Measurements from ENCODE around the gene CLEC4M. TPM values are rescaled to one million over a fixed set of nuclear protein-coding genes. Genes with fewer than 3 reads are reported as not detected.

Gene CLEC4M
- total and polyA plus RNA-seq, 4 donors = 0.26 to 2.5 (median 0.78) TPM

DNA sequence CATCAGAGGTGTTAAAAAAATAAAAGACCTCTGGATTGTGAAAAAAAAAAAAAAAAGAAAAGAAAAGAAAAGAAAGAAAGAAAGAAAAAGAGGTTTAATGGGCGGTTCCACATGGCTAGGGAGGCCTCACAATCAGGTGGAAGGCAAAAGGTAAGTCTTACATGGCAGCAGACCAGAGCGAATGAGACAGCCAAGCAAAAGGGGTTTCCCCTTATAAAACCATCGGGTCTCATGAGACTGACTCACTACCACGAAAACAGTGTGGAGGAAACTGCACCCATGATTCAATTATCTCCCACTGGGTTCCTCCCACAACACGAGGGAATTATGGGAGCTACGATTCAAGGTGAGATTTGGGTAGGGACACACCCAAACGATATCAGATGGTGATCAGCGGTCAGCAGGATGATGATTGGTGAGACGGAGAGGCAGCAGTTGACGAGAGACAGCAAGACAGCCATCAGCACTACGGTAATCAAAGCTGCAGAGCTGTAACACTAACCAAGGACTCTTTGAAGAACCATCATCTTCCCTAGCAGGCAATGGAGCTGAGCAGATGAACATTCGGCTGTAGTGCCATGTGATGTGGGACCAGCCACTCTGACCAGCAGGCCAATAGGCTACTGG, 11.8 kb upstream of the CLEC4M start:
- Histone ChIP-seq H3K4me3 (no peak overlapping the region), H3K27me3 (ENCODE audit: control insufficient read depth in 3 of 3, insufficient read depth in 3 of 3, low read length in 2 of 3) (no peaks in the 10 kb centered on the region), H3K9ac (ENCODE audit: insufficient read depth in 1 of 2, low read length in 2 of 2) (no peak overlapping the region), H3K36me3 (ENCODE audit: control insufficient read depth in 4 of 4, insufficient read depth in 4 of 4, low read length in 4 of 4) (no peaks in the 10 kb centered on the region), H3K27ac (ENCODE audit: low read depth in 1 of 2, low read length in 1 of 2) (no peak overlapping the region), H3K4me1 (ENCODE audit: control insufficient read depth in 5 of 5, insufficient read depth in 5 of 5, low read length in 5 of 5) (no peaks in the 10 kb centered on the region), H3K9me3 (ENCODE audit: control insufficient read depth in 4 of 4, insufficient read depth in 3 of 4, low read length in 3 of 4) (no peaks in the 10 kb centered on the region)
- ATAC-seq (ENCODE audit: insufficient read depth, low FRiP score) (no peak), DNase-seq (no peak)
- 72 to 80% methylated on average over 12 of the region's 12 CpGs for WGBS, 2 donors
- TF ChIP-seq, protein P1, sequence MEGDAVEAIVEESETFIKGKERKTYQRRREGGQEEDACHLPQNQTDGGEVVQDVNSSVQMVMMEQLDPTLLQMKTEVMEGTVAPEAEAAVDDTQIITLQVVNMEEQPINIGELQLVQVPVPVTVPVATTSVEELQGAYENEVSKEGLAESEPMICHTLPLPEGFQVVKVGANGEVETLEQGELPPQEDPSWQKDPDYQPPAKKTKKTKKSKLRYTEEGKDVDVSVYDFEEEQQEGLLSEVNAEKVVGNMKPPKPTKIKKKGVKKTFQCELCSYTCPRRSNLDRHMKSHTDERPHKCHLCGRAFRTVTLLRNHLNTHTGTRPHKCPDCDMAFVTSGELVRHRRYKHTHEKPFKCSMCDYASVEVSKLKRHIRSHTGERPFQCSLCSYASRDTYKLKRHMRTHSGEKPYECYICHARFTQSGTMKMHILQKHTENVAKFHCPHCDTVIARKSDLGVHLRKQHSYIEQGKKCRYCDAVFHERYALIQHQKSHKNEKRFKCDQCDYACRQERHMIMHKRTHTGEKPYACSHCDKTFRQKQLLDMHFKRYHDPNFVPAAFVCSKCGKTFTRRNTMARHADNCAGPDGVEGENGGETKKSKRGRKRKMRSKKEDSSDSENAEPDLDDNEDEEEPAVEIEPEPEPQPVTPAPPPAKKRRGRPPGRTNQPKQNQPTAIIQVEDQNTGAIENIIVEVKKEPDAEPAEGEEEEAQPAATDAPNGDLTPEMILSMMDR (IDR thresholded peaks at IDR 0.05; ENCODE audit: control extremely low read depth, extremely low read depth) = no peak

DNA sequence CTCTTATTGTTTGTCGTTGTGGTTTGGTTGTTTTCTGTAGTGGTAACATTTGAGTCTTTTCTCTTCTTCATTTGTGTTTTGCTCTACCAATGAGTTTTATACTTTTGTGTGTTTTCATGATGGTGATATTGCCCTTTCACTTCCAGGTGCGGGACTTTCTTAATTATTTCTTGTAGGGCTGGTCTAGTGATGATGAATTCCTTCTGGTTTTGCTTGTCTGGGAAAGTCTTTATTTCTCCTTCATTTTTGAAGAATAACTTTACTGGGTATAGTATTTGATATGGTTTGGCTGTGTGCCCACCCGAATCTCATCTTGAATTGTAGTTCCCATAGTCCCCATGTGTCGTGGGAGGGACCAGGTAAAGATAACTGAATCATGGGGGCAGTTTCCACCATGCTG, 6.8 kb upstream of the CLEC4M start:
- Histone ChIP-seq H3K9me3 (ENCODE audit: control insufficient read depth in 4 of 4, insufficient read depth in 3 of 4, low read length in 3 of 4) (peaks cover 0 to 16% (median 10%) of the 10 kb centered on the region in 4 donors), H3K27ac (ENCODE audit: low read depth in 1 of 2, low read length in 1 of 2) (no peak overlapping the region), H3K4me3 (no peak overlapping the region), H3K27me3 (ENCODE audit: control insufficient read depth in 3 of 3, insufficient read depth in 3 of 3, low read length in 2 of 3) (no peaks in the 10 kb centered on the region), H3K36me3 (ENCODE audit: control insufficient read depth in 4 of 4, insufficient read depth in 4 of 4, low read length in 4 of 4) (no peaks in the 10 kb centered on the region), H3K4me1 (ENCODE audit: control insufficient read depth in 5 of 5, insufficient read depth in 5 of 5, low read length in 5 of 5) (no peaks in the 10 kb centered on the region), H3K9ac (ENCODE audit: insufficient read depth in 1 of 2, low read length in 2 of 2) (no peak overlapping the region)
- TF ChIP-seq, protein P1 (IDR thresholded peaks at IDR 0.05; ENCODE audit: control extremely low read depth, extremely low read depth) = no peak
- ATAC-seq (ENCODE audit: insufficient read depth, low FRiP score) (no peak), DNase-seq (no peak)
- 47 to 57% methylated on average over 4 of the region's 4 CpGs for WGBS, 2 donors

DNA sequence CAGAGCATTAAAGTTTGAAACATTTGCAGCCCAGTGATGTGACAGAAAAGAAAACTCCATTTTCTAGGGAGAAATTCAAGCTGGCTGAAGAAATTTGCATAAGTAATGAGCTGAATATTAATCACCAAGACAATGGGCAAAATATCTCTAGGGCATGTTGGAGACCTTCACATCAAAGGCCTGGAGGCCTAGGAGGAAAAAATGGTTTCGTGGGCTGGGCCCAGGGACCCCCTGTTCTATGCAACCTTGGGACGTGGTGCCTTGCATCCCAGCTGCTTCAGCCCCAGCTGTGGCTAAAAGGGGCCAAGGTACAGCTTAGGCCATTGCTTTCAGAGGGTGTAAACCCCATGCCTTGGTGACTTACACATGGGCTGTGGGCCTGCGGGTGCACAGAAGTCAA, 5.7 kb upstream of the CLEC4M start:
- Histone ChIP-seq H3K4me1 (ENCODE audit: control insufficient read depth in 5 of 5, insufficient read depth in 5 of 5, low read length in 5 of 5) (no peaks in the 10 kb centered on the region), H3K27me3 (ENCODE audit: control insufficient read depth in 3 of 3, insufficient read depth in 3 of 3, low read length in 2 of 3) (no peaks in the 10 kb centered on the region), H3K4me3 (no peak overlapping the region), H3K36me3 (ENCODE audit: control insufficient read depth in 4 of 4, insufficient read depth in 4 of 4, low read length in 4 of 4) (no peaks in the 10 kb centered on the region), H3K27ac (ENCODE audit: low read depth in 1 of 2, low read length in 1 of 2) (no peak overlapping the region), H3K9ac (ENCODE audit: insufficient read depth in 1 of 2, low read length in 2 of 2) (no peak overlapping the region), H3K9me3 (ENCODE audit: control insufficient read depth in 4 of 4, insufficient read depth in 3 of 4, low read length in 3 of 4) (peaks cover 0 to 16% (median 10%) of the 10 kb centered on the region in 4 donors)
- ATAC-seq (ENCODE audit: insufficient read depth, low FRiP score) (no peak), DNase-seq (no peak)
- TF ChIP-seq, protein P1 (IDR thresholded peaks at IDR 0.05; ENCODE audit: control extremely low read depth, extremely low read depth) = no peak
- WGBS, 2 donors = 88 to 96% methylated on average over 3 of the region's 3 CpGs

DNA sequence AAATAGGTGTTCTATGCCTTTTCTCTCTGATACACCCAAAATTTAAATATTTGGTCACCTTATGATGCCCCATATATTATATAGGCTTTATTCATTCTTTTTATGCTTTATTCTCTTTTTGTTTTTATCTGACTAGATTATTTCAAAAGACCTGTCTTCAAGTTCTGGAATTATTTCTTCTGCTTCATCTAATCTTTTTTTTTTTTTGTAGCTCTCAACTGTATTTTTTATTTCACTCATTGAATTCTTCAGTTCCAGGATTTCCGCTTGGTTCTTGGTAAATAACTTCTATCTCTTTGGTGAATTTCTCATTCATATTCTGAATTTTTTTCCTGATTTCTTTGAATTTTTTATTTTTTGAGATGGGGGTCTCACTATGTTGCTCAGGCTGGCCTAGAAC, 3.9 kb upstream of the CLEC4M start:
- DNase-seq (no peak), ATAC-seq (ENCODE audit: insufficient read depth, low FRiP score) (no peak)
- Histone ChIP-seq H3K4me1 (ENCODE audit: control insufficient read depth in 5 of 5, insufficient read depth in 5 of 5, low read length in 5 of 5) (no peaks in the 10 kb centered on the region), H3K4me3 (no peak overlapping the region), H3K27ac (ENCODE audit: low read depth in 1 of 2, low read length in 1 of 2) (no peak overlapping the region), H3K9me3 (ENCODE audit: control insufficient read depth in 4 of 4, insufficient read depth in 3 of 4, low read length in 3 of 4) (peaks cover 0 to 16% (median 10%) of the 10 kb centered on the region in 4 donors), H3K9ac (ENCODE audit: insufficient read depth in 1 of 2, low read length in 2 of 2) (no peak overlapping the region), H3K36me3 (ENCODE audit: control insufficient read depth in 4 of 4, insufficient read depth in 4 of 4, low read length in 4 of 4) (no peaks in the 10 kb centered on the region), H3K27me3 (ENCODE audit: control insufficient read depth in 3 of 3, insufficient read depth in 3 of 3, low read length in 2 of 3) (no peaks in the 10 kb centered on the region)
- 98 to 99% methylated on average over 1 of the region's 1 CpG for WGBS, 2 donors
- TF ChIP-seq, protein P1 (IDR thresholded peaks at IDR 0.05; ENCODE audit: control extremely low read depth, extremely low read depth) = no peak

Data from lung (tissue), 12 donors.